Lower lobe of right lung (tissue), 2 donors: ENCODE measurements around the gene KIAA1217. TPM values are rescaled to one million over a fixed set of nuclear protein-coding genes. Genes with fewer than 3 reads are reported as not detected.
A peak's percentile ranks its signal among the peaks of the same experiment; 100 is the strongest.

Source experiments
- ATAC-seq, 2 donors: fragments of 200-7000 bp; cut with Tn5 transposase; one replicate each; pipeline ENCODE4 v1.9.1; 2020 to 2022; ENCODE audit warnings: mild to moderate bottlenecking in 2 of 2, moderate library complexity in 2 of 2
- DNase-seq: peaks from one replicate; pipeline ENCODE4 v3.0.0-alpha.2; 2020
- H3K27ac ChIP-seq: fragments of 200-600 bp; one replicate; pipeline ENCODE4 v1.8.0; 2022
- H3K27me3 ChIP-seq: fragments of 200-600 bp; one replicate; pipeline ENCODE4 v1.8.0; 2022; ENCODE audit warnings: low read depth
- H3K36me3 ChIP-seq: fragments of 200-600 bp; one replicate; pipeline ENCODE4 v1.8.0; 2022; ENCODE audit warnings: mild to moderate bottlenecking
- H3K4me1 ChIP-seq: fragments of 200-600 bp; one replicate; pipeline ENCODE4 v1.8.0; 2022
- H3K4me3 ChIP-seq: fragments of 200-600 bp; one replicate; pipeline ENCODE4 v1.8.0; 2022; ENCODE audit warnings: mild to moderate bottlenecking
- H3K9me3 ChIP-seq: fragments of 200-600 bp; one replicate; pipeline ENCODE4 v1.8.0; 2022
- intact Hi-C: fragments of 100-400 bp; cut with DNase I; formaldehyde crosslinking; loops from one replicate; pipeline ENCODE4 v1.11.0; 2022
- total RNA-seq: library from RNA; stranded (reverse); fragmentation: NEBNext Ultra II Directional; extraction: Animal tissue kit (Norgen Biotek cat#: 25700); gene quantifications from one replicate; pipeline ENCODE4 v1.2.1, GENCODE V29; 2021
- TF ChIP-seq, protein P1 (sequence below): fragments of 200-600 bp; IDR thresholded peaks from one replicate; pipeline ENCODE4 v1.8.0; 2022; ENCODE audit warnings: antibody characterized with exemption, mild to moderate bottlenecking
- donor health status: DM: no; HTN: yes; CAD: no; lungs with severe emphysema.

The KIAA1217 gene
- total RNA-seq, 1 donor from 2014 or later: 37.2 TPM

DNA sequence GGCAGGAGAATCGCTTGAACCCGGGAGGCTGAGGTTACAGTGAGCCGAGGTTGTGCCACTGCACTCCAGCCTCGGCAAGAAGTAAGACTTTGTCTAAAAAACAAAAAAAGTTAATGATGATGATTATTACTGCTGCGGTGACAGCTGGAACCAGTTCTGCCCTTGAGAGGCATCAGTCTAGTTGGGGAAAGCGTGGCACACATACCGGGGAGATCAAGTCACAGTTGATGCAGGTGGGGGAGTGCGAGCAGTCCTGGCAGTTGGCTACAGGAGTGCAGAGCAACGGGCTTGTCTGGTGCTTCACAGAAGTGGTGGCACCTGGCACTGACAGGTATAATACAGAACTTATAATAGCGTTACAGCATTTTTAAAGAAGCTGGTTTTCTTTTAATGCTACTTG is 341.7 kb downstream of the KIAA1217 start:
- no peak overlapping the region for H3K27ac ChIP-seq
- H3K4me1 ChIP-seq: no peaks in the 10 kb centered on the region
- no peaks in the 10 kb centered on the region for H3K27me3 ChIP-seq
- no peak overlapping the region for H3K4me3 ChIP-seq
- TF ChIP-seq, protein P1, sequence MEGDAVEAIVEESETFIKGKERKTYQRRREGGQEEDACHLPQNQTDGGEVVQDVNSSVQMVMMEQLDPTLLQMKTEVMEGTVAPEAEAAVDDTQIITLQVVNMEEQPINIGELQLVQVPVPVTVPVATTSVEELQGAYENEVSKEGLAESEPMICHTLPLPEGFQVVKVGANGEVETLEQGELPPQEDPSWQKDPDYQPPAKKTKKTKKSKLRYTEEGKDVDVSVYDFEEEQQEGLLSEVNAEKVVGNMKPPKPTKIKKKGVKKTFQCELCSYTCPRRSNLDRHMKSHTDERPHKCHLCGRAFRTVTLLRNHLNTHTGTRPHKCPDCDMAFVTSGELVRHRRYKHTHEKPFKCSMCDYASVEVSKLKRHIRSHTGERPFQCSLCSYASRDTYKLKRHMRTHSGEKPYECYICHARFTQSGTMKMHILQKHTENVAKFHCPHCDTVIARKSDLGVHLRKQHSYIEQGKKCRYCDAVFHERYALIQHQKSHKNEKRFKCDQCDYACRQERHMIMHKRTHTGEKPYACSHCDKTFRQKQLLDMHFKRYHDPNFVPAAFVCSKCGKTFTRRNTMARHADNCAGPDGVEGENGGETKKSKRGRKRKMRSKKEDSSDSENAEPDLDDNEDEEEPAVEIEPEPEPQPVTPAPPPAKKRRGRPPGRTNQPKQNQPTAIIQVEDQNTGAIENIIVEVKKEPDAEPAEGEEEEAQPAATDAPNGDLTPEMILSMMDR: no peak
- intact Hi-C loops: no loop called here
- ATAC-seq: no peak
- H3K9me3 ChIP-seq: no peaks in the 10 kb centered on the region
- peaks cover 9% of the 10 kb centered on the region for H3K36me3 ChIP-seq
- DNase-seq: no peak

DNA sequence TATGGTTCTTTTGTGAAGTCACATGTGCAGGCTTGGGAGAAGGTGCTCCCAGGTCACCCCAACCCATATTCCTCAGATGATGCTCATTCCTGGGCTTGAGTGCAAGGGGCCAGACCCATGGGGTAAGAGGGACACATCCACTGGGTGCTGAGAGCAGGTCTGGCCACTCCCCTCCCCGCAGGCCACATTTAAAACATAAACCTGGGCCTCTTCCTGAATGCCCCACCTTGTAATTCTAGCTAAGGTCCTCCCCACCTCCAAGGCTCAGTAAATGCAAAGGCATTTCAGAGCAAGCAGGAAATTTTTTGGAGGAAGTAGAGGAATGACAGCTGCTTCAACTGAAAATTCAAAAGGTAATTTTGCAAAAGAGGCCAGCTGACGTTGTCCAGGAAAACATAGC is 342.2 kb downstream of the KIAA1217 start:
- Histone ChIP-seq H3K9me3 (no peaks in the 10 kb centered on the region), H3K4me1 (no peaks in the 10 kb centered on the region), H3K36me3 (peaks cover 4% of the 10 kb centered on the region), H3K4me3 (no peak overlapping the region), H3K27ac (no peak overlapping the region), H3K27me3 (no peaks in the 10 kb centered on the region)
- intact Hi-C loops: no loop called here
- ATAC-seq (no peak), DNase-seq (no peak)
- TF ChIP-seq, protein P1: no peak

DNA sequence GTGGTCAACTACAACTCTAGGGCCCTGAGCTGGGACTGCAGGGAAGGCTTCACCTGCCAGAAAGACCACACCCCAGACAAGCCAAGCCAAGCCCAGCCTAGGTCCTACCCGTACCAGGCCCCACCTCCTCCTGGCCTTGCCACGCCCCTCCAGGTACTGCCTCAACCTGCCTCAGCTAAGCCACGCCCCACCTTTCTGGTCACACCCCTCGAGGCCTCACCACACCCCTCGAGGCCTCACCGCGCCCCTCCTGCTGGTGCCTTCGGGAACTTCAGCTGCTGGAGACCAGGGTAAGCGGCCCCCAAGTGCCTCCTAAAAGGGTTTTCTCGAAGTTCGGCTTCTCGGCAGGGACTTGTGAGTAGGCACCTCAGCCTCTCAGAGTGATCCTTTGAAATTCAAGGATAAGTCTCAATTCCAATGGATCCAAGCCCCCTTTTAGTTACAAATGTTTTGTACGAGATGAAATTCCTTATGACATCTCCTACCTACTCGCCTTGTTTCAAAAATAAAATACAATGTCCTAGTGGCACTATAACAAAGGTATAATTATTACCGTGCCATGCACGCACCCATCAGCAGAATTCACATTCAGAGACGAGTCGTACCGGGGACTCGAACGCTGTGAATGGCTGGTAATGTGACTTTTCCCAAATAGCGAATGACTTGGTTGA is 343.5 kb downstream of the KIAA1217 start:
- Histone ChIP-seq H3K36me3 (no peaks in the 10 kb centered on the region), H3K9me3 (no peaks in the 10 kb centered on the region), H3K4me1 (peaks cover 5% of the 10 kb centered on the region), H3K27me3 (no peaks in the 10 kb centered on the region), H3K4me3 (no peak overlapping the region), H3K27ac (no peak overlapping the region)
- intact Hi-C loops: no loop called here
- DNase-seq (peak; percentile 64), ATAC-seq (peak; percentile 75 to 78)
- TF ChIP-seq, protein P1: peak; percentile 28

DNA sequence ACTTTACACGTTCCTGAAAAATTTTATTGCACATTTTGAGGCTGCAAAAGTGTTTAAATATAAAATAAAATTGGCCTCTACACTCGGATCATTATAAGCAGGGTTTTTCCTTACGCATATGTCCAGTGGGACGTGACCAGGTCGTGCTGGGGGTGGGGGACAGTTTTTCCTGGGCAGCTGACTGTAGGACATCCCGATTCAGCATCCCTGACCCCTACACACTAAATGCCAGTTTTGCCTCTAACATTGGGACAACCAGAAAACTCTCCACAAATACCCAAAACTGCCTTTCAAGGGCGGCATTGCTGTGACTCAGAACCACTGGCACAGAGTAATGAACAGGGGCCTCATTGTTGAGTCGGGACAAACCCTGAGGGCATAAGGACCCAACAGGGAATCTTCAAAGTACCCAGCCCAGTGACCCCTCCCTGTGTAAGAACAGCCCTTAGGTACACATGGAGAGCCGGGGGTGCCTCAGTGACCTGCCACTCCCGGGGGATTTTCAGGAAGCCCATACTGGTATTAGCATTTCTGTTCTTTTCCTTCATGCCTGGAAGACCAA is 344.2 kb downstream of the KIAA1217 start:
- no peak for DNase-seq
- peaks cover 5% of the 10 kb centered on the region for H3K4me1 ChIP-seq
- no peaks in the 10 kb centered on the region for H3K27me3 ChIP-seq
- no peak for ATAC-seq
- H3K27ac ChIP-seq: no peak overlapping the region
- H3K9me3 ChIP-seq: no peaks in the 10 kb centered on the region
- no peaks in the 10 kb centered on the region for H3K36me3 ChIP-seq
- TF ChIP-seq, protein P1: no peak
- intact Hi-C loops: no loop called here
- no peak overlapping the region for H3K4me3 ChIP-seq

DNA sequence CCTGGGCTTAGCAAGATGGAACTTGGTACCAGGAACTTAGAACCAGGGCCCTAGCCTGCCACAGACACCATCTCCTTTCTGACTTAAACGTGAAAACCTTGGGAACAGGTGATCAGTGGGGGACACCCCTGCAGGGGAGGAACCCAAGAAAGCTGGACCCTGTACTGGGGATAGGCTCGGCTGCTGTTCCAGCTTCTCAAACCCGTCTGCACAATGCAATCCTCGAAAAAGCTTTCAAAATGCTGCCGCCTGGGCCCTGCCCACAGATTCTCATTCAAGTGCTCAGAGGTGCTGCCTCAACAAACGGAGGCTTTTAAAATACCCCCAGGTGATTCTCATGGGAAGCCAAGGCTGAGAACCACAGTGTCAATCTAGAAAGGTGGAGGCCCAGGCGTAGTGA is 345.1 kb downstream of the KIAA1217 start:
- no peak for DNase-seq
- Histone ChIP-seq H3K4me3 (no peak overlapping the region), H3K27me3 (no peaks in the 10 kb centered on the region), H3K36me3 (no peaks in the 10 kb centered on the region), H3K4me1 (peaks cover 5% of the 10 kb centered on the region), H3K27ac (no peak overlapping the region), H3K9me3 (no peaks in the 10 kb centered on the region)
- TF ChIP-seq, protein P1: no peak
- no peak for ATAC-seq
- intact Hi-C loops: no loop called here
